Calu3 (cell line): ENCODE measurements around the gene LIN28B. TPM values are rescaled to one million over a fixed set of nuclear protein-coding genes. Genes with fewer than 3 reads are reported as not detected.

ENCODE experiments used
- BruUV-seq: library from RNA; stranded (reverse); fragments of 400-500 nt; replicated peaks from 2 replicates; lab custom pipeline; 2021; lab: Mats Ljungman, UMichigan
- CTCF ChIA-PET: fragments of 300-600 bp; sonication (Branson Sonifier 250); formaldehyde crosslinking; loops from one replicate; lab custom pipeline; 2022; ENCODE audit warnings: antibody characterized with exemption; lab: Charles Lee
- DNase-seq: peaks from one replicate; pipeline ENCODE4 v3.0.0; 2022
- H3K27ac Mint-ChIP-seq: one replicate; pipeline ENCODE4 v1.8.0; 2022; ENCODE audit warnings: mixed read lengths; ENCODE audit not compliant: unreplicated experiment
- H3K27me3 Mint-ChIP-seq: one replicate; pipeline ENCODE4 v1.8.0; 2022; ENCODE audit warnings: mixed read lengths; ENCODE audit not compliant: unreplicated experiment
- H3K36me3 Mint-ChIP-seq: one replicate; pipeline ENCODE4 v1.8.0; 2022; ENCODE audit warnings: mild to moderate bottlenecking, moderate library complexity, mixed read lengths; ENCODE audit not compliant: insufficient read depth, unreplicated experiment
- H3K4me1 Mint-ChIP-seq: one replicate; pipeline ENCODE4 v1.8.0; 2022; ENCODE audit warnings: mild to moderate bottlenecking, low read depth, mixed read lengths; ENCODE audit not compliant: unreplicated experiment
- H3K4me3 Mint-ChIP-seq: one replicate; pipeline ENCODE4 v1.8.0; 2022; ENCODE audit warnings: mild to moderate bottlenecking, low read depth, moderate library complexity, mixed read lengths; ENCODE audit not compliant: unreplicated experiment
- H3K9me3 Mint-ChIP-seq: one replicate; pipeline ENCODE4 v1.8.0; 2022; ENCODE audit warnings: low read depth, mixed read lengths; ENCODE audit not compliant: unreplicated experiment
- CTCF ChIP-seq: fragments of 200-600 bp; IDR thresholded peaks from one replicate; pipeline ENCODE4 v1.8.0; 2022; ENCODE audit warnings: antibody characterized with exemption; ENCODE audit not compliant: unreplicated experiment
- intact Hi-C: fragments of 100-400 bp; cut with micrococcal nuclease; formaldehyde crosslinking; loops from one replicate; pipeline ENCODE4 v1.10.0; 2022; ENCODE audit not compliant: unreplicated experiment
- total RNA-seq: library from RNA; stranded (reverse); gene quantifications from 2 replicates; pipeline ENCODE4 v1.2.3, GENCODE V29; 2022

Gene LIN28B
- total RNA-seq, 1 experiment from 2014 or later, result not detected

DNA sequence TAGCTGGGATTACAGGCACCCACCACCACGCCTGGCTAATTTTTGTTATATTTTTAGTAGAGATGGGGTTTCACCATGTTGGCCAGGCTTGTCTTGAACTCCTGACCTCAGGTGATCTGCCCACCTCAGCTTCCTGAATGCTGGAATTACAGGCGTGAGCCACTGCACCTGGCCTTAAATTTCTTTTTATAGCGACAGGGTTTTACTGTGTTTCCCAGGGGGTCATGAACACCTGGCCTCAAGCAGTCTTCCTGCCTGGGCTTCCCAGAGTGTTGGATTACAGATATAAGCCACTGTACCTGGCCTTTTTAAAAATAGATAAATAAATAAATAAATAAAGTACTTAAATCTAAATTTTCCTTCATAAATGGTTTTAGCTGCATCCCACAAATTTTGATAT, 57.5 kb downstream of the LIN28B start:
- Mint-ChIP-seq H3K4me1 (no peaks in the 10 kb centered on the region), H3K27me3 (no peaks in the 10 kb centered on the region), H3K27ac (no peak overlapping the region), H3K4me3 (no peak overlapping the region), H3K9me3 (no peaks in the 10 kb centered on the region), H3K36me3 (no peaks in the 10 kb centered on the region)
- DNase-seq, result no peak
- intact Hi-C loops, result no loop called here
- BruUV-seq, result no TSS peak
- TF ChIP-seq CTCF, result no peak
- CTCF ChIA-PET, result no interaction called here

- no peak for TF ChIP-seq CTCF
- no peak for DNase-seq
- Mint-ChIP-seq H3K9me3 (no peaks in the 10 kb centered on the region), H3K4me1 (no peaks in the 10 kb centered on the region), H3K27me3 (no peaks in the 10 kb centered on the region), H3K27ac (no peak overlapping the region), H3K4me3 (no peak overlapping the region), H3K36me3 (no peaks in the 10 kb centered on the region)
- intact Hi-C loops, result no loop called here
- CTCF ChIA-PET, result no interaction called here
- BruUV-seq, result no TSS peak
These were observed 58.0 kb downstream of the LIN28B start for GRCh38 chr6:105014954-105015353.

DNA sequence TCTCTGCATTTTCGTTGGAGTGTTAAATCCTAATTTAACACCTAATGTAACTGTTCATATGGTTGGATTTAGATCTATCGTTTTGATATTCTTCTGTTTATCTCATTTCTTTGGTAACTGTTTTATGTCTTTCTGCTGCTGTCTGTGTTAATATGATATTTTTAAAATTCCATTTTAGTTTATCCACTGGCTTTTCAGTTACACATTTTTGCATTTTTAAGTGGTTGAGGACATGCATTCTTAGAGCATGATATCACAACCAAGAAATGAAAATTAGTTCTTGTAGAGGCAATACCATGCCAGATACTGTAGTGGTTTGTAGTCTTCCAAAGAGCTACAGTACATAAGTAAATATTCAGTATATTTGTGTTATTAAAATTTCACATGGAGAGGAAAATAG, 58.6 kb downstream of the LIN28B start:
- H3K27me3 Mint-ChIP-seq, result no peaks in the 10 kb centered on the region
- no peaks in the 10 kb centered on the region for H3K36me3 Mint-ChIP-seq
- H3K9me3 Mint-ChIP-seq, result no peaks in the 10 kb centered on the region
- H3K4me3 Mint-ChIP-seq, result no peak overlapping the region
- intact Hi-C loops, result no loop called here
- no TSS peak for BruUV-seq
- DNase-seq, result no peak
- H3K4me1 Mint-ChIP-seq, result no peaks in the 10 kb centered on the region
- CTCF ChIA-PET, result interaction anchor here (1.1 kb wide), 1 partner anchor 11 kb away, joined by 4 read pairs; no protein-coding TSS in a partner anchor
- no peak for TF ChIP-seq CTCF
- H3K27ac Mint-ChIP-seq, result no peak overlapping the region

DNA sequence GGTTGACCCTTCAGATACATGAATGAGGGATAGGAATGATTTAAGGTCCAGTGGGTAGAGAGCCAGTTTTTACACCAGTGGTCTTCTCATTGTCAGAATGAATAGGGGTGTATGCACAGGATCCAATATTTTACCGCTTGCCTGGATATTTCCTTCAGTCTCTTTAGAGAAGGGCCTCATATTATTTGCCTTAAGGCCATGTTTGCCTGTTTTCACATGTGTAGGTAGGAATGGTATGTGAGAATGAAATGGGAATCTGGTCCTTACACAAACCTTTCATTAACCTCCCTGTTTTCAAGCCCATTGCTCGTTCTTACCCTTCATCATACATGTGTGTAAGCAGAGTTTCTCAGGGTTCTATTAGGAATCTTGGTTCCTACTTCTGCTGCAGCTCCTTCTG, 62.4 kb downstream of the LIN28B start:
- BruUV-seq, result no TSS peak
- DNase-seq, result no peak
- Mint-ChIP-seq H3K27me3 (no peaks in the 10 kb centered on the region), H3K36me3 (no peaks in the 10 kb centered on the region), H3K9me3 (no peaks in the 10 kb centered on the region), H3K4me3 (no peak overlapping the region), H3K27ac (no peak overlapping the region), H3K4me1 (no peaks in the 10 kb centered on the region)
- no peak for TF ChIP-seq CTCF
- intact Hi-C loops, result no loop called here
- CTCF ChIA-PET, result no interaction called here

DNA sequence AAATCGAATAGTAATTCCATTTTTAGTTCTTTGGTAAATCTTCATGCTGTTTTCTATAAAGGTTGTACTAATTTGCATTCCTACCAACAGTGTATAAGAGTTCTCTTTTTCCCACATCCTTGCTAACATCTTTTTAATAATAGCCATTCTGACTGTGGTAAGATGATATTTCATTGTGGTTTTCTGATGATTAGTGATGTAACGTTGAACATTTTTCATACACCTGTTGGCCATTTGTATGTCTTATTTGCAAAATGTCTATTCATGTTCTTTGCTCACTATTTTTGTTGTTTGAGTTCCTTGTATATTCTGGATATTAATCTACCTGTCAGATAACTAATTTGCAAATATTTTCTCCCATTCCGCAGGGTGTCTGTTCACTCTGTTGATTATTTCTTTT, 64.5 kb downstream of the LIN28B start:
- Mint-ChIP-seq H3K4me1 (no peaks in the 10 kb centered on the region), H3K27ac (no peak overlapping the region), H3K9me3 (no peaks in the 10 kb centered on the region), H3K4me3 (no peak overlapping the region), H3K27me3 (no peaks in the 10 kb centered on the region), H3K36me3 (no peaks in the 10 kb centered on the region)
- TF ChIP-seq CTCF, result no peak
- intact Hi-C loops, result no loop called here
- CTCF ChIA-PET, result no interaction called here
- DNase-seq, result no peak
- no TSS peak for BruUV-seq
